DMS114 treated with DMSO at 0.1 percent for 48 hours (cell line): Measurements from ENCODE around the gene PTH2R.
"Not testable (repeated sequence)": the region's sequence is repeated elsewhere in the genome, so short reads cannot be mapped to it uniquely, and the experiment has no call there.

Experiments
- DNase-seq: peaks from one replicate; lab custom pipeline; 2025; ENCODE audit not compliant: unreplicated experiment; lab: John Stamatoyannopoulos, UW

The PTH2R gene

GRCh38 chr2:208482453-208483015 is 75.9 kb downstream of the PTH2R start:
- DNase-seq, result not testable (repeated sequence)

DNA sequence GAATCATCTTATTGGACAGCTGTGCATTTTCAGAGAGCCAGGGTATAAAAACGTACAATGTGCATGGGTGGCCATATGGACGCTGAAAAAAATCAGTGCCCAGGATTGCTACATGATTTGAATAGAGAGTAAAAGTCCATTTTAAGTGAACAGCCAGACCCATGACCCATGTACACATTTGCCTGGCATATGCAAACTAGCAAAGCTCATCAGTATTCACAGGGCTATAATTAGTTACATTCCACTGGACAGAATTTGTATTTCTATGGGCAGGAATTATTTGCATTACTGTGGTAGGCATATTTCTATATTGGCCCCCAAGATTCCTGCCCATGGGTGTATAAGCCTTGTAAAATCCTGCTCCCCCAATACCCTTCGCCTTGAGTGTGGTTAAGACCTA is 78.8 kb downstream of the PTH2R start:
- no peak for DNase-seq

DNA sequence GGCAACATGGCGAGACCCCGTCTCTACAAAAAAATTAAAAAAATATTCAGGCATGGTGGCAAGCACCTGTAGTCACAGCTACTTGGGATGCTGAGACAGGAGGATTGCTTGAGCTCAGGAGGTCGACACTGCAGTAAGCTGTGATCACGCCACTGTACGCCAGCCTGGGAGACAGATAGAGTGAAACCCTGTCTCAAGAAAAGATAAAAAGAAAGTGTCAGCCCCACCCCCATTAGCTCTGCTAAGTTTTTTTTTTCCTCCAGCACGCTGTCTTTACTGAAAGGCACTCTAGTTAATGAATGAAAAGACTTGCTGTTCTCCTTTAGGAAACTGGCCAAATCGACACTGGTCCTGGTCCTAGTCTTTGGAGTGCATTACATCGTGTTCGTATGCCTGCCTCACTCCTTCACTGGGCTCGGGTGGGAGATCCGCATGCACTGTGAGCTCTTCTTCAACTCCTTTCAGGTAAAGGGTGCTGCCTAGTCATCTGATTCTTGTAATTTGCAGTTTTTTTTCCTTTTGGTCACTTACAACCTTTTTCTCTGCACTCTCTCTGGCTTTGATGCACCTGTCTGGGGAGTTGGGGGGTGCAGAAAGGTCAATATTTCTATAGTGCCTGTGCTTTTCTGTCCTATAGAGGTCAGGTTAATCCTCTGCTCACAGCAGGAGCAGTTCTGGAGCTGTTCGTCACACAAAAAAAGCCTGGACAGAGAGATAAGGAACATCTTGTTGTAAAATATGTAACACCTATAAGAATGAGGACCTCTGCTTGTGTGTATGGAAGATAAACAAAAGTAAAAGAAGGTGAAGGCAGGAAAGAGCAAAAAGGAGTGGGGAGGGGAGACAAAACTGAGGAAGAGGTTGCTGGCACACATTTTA is 82.3 kb downstream of the PTH2R start:
- no peak for DNase-seq

GRCh38 chr2:208489687-208490086 is 83.1 kb downstream of the PTH2R start:
- no peak for DNase-seq

DNA sequence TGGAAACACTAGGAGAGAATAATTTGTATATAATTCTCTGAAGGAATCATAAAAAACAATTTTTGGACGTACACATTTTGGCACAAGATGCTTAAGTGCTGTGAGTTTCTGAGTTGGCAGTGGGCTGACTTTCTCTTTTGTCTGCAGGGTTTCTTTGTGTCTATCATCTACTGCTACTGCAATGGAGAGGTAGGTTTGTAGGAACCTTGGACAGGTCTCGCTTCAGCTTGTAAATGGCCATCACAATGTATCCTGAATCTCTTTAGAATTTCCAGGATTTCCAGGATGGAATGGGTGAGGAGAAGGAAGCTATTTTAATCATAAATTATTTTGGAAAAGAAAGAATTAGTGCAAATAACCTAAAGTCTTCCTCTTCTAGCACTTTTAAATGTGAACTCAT is 83.9 kb downstream of the PTH2R start:
- no peak for DNase-seq

DNA sequence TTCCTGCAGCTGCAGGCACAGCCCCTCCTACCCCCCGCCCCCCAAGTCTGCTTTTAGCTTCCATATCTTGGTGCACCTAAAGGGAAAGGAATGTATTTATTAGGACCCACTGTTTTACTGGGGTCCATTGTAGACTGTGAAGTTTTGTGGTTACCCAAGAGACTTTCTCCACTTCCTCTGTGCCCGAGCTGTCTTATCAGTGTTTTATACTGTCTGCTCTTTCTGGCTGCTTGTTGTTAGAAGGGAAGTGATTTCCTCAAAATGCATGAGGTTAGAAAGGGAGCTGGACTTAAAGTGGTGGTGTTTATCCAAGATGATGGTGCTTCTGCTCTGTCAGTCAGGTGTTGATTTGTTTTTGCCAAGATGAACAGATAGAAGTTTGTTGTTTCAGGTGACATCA is 85.0 kb downstream of the PTH2R start:
- no peak for DNase-seq

DNA sequence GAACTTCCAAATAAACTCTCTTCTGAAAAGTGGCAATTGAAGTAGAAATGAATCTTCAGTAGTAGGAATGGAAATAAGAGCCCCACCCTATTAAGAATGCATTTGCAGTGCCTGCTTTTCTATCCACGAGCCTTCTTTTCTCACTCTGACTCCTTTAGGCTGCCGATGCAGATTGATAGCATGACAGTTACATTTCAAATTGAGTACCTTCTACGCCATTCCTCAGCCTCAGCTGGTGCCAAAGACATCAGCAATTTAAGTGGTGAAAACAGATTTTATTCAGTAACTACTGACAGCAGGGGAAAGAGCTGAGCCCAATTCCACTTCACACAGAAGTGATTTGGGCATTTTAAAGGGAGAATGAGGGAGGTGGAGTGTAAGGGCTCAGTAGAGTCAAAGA is 85.5 kb downstream of the PTH2R start:
- DNase-seq, result no peak

GRCh38 chr2:208493186-208493585 is 86.6 kb downstream of the PTH2R start:
- DNase-seq, result no peak

DNA sequence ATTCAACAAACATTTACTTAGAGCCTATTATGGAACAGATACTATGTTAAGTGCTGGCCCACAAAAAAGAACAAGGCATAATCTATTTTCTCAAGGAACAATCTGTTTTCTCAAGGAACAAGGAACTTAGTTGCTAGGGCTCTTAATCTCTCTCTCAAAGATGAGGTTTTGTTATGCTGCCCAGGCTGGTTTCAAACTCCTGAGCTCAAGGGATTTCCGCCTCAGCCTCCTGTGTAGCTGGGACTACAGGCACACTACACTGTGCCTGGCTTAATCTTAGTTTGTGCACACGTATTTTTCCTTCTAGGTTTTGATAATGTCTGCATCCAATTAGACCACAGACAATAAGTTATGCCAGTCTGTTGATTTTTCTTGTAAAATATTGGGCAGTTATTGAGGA is 89.5 kb downstream of the PTH2R start:
- DNase-seq, result no peak

DNA sequence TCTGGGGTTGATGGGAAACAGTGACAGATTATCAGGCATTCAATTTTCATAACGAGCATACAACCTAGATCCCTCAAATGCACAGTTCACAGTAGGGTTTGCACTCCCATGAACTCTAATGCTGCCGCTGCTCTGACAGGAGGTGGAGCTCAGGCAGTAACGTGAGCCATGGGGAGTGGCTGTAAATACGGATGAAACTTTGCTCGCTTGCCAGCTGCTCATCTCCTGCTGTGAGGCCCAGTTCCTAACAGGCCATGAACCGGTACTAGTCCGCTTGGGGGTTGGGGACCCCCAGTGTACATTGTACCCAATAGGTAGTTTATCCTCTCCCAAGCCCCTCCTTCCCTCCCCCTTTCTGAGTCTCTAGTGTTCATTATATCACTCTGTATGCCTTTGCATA is 94.6 kb downstream of the PTH2R start:
- DNase-seq, result no peak

- no peak for DNase-seq
Observed at GRCh38 chr2:208502288-208502687, 95.7 kb downstream of the PTH2R start.

DNA sequence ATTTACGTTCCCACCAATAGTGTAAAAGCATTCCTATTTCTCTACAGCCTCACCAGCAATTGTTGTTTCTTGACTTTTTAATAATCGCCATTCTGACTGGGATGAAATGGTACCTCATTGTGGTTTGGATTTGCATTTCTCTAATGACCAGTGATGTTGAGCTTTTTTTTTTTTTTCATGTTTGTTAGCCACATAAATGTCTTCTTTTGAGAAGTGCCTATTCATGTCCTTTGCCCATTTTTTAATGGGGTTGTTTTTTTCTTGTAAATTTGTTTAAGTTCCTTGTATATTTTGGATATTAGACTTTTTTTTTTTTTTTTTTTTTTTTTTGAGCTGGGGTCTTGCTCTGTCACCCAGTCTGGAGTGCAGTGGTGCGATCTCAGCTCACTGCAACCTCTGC is 98.8 kb downstream of the PTH2R start:
- not testable (repeated sequence) for DNase-seq

GRCh38 chr2:208509586-208509985 is 103.0 kb downstream of the PTH2R start:
- DNase-seq, result no peak

GRCh38 chr2:208511016-208511415 is 104.4 kb downstream of the PTH2R start:
- no peak for DNase-seq

GRCh38 chr2:208511573-208511972 is 105.0 kb downstream of the PTH2R start:
- DNase-seq, result no peak

DNA sequence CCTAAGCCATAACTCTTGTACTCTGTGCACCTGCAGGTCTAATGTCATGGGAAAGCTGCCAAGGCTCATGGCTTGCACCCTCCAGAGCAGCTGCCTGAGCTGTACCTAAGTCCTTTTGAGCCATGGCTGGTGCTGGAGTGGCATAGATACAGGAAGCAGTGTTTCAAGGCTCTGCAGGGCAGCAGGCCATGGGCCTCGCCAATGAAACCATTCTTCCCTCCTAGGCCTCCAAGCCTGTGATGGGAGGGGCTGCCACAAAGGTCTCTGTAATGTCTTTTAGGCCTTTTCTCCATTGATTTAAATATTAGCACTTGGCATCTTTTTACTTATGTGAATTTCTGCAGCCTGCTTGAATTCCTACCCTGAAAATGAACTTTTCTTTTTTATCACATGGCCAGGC is 108.5 kb downstream of the PTH2R start:
- no peak for DNase-seq

DNA sequence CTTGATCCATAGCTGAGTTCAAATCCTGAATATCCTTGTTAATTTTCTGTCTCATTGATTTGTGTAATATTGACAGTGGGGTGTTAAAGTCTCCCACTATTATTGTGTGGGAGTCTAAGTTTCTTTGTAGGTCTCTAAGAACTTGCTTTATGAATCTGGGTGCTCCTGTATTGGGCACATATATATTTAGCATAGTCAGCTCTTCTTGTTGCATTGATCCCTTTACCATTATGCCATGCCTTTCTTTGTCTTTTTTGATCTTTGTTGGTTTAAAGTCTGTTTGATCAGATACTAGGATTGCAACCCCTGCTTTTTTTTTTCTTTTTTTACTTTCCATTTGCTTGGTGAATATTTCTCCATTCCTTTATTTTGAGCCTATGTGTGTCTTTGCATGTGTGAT is 116.5 kb downstream of the PTH2R start:
- DNase-seq, result not testable (repeated sequence)

GRCh38 chr2:208525165-208525564 is 118.6 kb downstream of the PTH2R start:
- DNase-seq, result not testable (repeated sequence)

DNA sequence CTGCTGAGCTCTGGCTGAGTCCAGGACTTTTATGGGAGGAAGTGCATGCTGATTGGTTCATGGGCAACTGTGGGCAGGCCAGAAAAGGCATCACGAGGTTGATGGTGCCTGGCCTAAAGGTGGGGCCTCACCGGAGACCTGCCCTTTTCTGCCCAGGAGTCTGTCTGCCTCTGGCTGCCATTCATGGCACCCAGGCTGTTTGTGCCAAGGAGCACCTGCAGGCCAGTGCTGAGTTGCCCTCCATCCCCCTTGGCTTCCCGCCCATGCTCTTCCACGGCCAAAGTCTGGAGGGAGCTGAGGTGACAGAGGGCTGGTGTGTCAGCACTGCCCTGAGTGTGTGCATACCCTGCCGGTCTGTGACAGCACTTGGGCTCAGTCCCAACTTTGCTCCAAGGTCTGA is 123.2 kb downstream of the PTH2R start:
- DNase-seq, result no peak

GRCh38 chr2:208531361-208531760 is 124.8 kb downstream of the PTH2R start:
- DNase-seq, result no peak

- DNase-seq, result not testable (repeated sequence)
Observed at GRCh38 chr2:208535578-208535977, 129.0 kb downstream of the PTH2R start.

DNA sequence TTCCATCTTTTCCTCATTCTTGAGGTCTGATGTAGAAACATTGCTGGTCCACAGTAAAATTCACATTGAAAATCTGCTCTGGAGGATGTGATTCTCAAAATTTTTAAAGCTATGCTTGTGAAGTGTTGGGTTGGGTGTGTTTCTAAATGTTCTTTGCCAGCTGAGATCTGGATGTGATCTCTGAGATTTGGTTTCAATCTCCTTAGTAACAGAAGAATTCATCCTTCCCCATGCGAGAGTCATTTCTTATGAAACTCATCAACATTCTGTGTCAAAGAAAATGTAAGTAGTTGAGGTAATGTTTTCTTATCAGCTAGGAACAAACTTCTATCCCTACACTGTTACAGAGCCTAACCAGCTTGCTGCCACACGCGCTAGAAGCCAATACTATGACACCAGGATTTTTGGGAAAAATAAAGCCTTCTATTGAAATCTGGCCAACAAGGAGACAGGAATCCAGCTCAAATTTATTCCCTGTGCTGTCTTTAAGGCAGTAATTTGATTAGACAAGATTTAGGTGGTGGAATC is 134.9 kb downstream of the PTH2R start:
- no peak for DNase-seq
